Kasumi-1 (cell line): ENCODE results near the gene IKZF5.

ENCODE experiments used
- DNase-seq, 2 experiments: peaks; one replicate each; lab custom pipeline; 2025; lab: John Stamatoyannopoulos, UW

Gene IKZF5, protein sequence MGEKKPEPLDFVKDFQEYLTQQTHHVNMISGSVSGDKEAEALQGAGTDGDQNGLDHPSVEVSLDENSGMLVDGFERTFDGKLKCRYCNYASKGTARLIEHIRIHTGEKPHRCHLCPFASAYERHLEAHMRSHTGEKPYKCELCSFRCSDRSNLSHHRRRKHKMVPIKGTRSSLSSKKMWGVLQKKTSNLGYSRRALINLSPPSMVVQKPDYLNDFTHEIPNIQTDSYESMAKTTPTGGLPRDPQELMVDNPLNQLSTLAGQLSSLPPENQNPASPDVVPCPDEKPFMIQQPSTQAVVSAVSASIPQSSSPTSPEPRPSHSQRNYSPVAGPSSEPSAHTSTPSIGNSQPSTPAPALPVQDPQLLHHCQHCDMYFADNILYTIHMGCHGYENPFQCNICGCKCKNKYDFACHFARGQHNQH

GRCh38 chr10:123008355-123009104 lies at the start of gene IKZF5, which contains the start of gene ACADSB:
TSS of gene IKZF5 (minus strand) at chr10:123008795. CDS start at chr10:122998625, 10,170 bp downstream.
TSS of gene ACADSB (plus strand) at chr10:123009006. CDS start at chr10:123009030, 24 bp downstream.
- DNase-seq = peak; percentile 98

DNA sequence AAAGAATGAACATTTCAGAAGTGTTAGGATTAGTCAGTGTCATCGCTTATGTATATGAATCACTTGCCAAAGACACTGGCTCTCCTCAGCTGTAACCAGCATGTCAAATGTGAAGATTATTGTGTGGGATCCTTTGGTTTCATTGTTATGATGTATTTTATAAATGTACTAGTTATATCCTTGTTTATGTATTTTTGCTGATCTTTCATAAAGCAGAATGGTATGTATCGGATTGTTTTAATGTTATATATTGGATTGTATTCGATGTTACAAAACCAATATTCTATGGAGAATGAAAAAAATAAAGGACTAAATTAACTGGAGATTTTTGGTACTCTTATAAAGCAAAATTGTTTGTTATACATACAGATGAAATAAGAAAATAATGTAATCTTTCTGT lies 49.4 kb upstream of the IKZF5 start:
- DNase-seq = no peak

DNA sequence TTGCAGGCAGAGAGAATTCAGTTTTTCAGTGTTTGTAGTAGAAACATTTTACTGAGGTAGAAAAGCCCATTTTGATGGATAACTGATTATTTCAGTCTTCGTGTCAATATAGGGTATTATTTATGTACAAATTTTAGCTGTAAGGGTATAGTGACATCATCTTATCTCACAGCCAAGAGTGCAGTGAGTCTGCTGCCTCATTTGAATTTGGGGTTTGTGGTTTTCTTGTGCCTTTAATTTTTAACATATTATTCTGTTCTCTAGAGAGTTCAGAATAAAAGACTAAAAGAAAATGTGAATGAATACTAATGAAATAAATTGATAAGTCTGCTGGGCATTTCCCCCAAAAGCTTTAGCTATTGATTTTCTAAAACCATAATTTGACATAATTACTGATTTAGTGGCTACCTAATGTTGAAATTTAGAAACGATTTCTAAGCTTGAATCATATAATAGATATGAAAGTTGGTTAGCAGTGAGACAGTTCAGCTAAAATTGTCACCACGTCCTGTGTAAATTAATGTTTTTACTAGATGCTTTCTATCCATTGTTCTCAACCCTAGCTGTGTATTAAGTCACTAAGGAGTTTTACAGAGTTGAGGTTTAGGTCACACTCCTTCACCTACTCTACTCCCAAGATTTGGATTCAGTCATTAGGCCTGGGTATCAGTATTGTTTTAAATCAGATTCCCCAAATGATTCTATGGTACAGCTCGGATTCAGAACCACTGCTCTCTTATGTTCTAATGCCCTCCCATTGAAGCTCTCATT lies 37.6 kb upstream of the IKZF5 start:
- no peak for DNase-seq

GRCh38 chr10:123044391-123044790 lies 35.8 kb upstream of the IKZF5 start:
- peak; percentile 39 to 69 for DNase-seq

- DNase-seq = peak; percentile 96 to 97
Observed at GRCh38 chr10:123043409-123043925, 34.9 kb upstream of the IKZF5 start.

GRCh38 chr10:123042708-123043408 lies 34.3 kb upstream of the IKZF5 start:
- peak in 1 of 2 experiments; percentile 5 for DNase-seq

GRCh38 chr10:123039632-123039930 lies 31.0 kb upstream of the IKZF5 start:
- no peak for DNase-seq

DNA sequence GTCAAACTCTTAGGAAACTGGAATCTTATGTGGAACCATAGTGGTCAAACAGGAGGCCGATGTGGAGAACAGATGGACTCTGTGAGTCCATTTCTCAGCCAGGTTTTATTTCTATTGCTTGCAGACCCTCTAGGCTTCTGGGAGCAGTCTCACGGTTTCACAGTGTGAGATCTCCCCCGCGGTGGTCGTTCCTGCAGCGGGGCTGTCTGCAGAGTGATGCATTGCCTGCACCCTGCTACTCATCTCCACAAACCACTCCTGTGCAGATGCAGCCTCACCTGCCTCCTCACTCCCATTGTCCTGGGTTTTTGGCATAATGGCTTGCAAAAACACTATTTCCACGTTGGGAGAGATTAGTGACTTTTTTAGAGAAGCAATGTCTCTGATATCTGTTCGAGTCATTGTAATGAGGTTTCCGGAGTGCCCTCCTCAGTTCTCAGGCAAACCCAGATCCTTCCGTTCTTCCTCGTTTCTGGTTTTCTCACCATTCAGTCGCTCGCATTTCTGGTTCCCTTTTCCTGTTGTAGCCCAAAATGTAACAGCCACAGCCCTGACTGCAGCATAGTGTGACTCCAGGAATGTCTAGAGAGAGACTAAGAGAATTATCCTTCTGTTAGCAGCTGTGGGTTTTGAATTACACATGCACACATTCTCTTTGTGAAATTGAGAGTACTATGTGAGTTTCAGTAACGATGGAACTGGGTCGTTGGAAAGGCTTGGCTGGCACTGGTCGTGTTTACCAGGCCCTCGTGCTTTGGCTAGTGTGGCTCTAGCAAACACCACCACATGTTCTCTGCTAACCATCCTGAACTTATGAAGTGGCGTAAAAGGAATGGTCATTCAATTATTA lies 30.4 kb upstream of the IKZF5 start:
- DNase-seq = peak; percentile 98 to 99

DNA sequence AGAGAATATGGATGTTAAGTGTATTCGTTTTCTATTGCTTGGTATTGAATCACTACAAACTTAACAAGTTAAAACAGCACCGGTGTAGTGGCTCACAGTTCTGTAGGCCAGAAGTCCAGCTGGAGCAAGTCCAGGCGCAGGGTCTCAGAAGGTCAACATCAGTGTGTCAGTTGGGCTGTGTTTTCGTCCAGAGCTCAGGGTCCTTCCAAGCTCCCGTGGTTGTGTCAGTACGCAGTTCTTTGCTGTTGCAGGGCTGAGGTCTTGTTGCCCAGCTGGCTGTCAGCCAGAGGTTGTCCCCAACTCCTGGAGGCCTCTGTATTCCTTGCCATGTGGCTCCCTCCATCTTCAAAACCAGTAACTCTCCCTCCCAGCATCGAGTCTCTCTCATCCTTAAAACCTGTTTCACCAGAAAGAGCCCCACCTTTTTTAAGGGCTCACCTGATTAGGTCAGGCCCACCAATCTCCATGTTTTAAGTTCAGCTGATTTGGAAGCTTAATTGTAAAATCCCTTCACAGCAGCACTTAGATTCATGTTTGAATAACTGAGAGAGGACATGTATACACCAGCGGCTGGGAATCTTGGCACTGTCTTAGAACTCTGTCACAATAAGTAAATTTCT lies 27.0 kb upstream of the IKZF5 start:
- no peak for DNase-seq

DNA sequence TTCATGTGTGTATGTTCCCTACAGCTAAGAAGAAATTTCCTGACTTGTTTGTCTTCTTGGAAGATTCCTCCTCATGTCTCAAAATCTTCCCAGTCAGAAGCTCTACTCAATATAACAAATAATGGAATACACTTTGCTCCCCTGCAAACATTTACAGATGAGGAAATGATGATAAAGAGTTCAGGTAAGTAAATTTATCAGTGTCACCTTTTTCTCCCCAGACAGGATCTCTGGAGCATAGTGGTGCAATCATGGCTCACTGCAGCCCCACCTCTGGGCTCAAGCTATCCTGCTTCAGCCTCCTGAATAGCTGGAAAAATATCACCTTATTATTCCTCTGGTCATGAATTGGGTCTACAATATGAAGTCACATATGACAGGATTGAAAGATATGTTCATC lies 25.7 kb upstream of the IKZF5 start:
- no peak for DNase-seq

GRCh38 chr10:123031124-123031523 lies 22.5 kb upstream of the IKZF5 start:
- DNase-seq = no peak

- DNase-seq = no peak
Observed at GRCh38 chr10:123027861-123028260, 19.3 kb upstream of the IKZF5 start.

GRCh38 chr10:123026302-123026701 lies 17.7 kb upstream of the IKZF5 start:
- DNase-seq = no peak

DNA sequence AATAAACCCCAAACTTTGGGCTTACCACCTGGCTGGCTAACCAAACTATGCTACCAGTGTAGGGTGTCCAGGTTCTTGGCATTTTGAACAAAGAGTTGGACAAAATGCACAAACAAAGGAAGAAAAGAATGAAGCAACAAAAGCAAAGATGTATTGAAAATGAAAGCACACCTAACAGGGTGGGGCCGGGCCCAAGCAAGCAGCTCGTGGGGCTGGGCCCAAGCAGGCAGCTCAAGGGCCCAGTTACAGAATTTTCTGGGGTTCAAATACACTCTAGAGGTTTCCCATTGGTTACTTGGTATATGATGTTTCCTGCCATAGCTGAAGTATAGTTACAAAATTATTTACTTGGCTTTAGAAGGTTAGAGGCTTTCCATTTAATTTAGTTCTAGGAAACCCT lies 15.9 kb upstream of the IKZF5 start:
- no peak for DNase-seq

GRCh38 chr10:123021517-123021916 lies 12.9 kb upstream of the IKZF5 start:
- DNase-seq = peak; percentile 81 to 84

DNA sequence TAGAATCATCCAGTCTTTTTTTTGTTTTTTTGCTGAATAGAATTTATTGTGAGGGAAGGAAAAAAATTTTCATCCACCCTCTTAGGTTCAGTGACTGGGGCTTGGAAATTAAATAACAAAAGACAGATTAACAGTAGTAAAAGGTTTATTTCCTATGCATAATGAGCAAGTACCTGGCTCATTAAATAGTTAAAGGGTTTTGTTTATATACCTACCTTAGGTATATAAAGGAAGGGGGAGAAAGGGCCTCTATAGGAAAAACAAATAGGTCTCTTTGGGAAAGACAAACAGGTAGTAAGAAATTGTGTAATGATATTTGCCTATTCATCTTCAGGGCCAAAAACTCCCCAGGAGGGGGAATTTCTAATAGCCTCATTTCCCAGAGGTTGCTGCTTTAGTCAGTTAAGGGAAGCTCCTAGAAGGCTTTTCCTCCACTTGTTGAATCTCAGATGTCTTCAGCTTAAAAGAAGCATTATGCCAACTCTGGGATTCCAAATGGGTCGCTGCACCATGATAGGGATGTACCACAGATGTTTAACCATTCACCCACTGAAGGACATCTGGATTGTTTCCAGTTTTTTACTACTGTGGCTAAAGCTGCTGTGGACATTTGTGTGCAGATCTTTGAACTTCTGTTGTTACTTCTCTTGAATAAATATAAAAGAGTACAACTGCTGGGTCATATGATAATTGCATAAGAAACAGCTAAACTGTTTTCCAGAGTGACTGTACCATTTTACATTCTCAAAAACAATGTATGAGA lies 11.5 kb upstream of the IKZF5 start:
- DNase-seq = no peak

- no peak for DNase-seq
Observed at GRCh38 chr10:123019264-123019663, 10.7 kb upstream of the IKZF5 start.

DNA sequence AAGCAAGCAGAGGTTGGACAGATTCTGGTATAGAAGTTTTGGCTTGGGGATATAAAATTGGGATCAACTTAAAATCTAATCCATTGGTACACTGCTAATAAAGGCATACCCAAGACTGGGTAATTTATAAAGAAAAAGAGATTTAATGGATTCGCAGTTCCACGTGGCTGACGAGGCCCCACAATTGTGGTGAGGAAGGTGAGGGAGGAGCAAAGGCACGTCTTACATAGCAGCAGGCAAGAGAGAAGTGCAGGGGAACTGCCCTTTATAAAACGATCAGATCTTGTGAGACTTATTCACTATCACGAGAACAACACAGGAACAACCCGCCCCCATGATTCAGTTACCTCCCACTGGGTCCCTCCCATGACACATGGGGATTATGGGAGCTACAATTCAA lies 9.9 kb upstream of the IKZF5 start:
- no peak for DNase-seq

DNA sequence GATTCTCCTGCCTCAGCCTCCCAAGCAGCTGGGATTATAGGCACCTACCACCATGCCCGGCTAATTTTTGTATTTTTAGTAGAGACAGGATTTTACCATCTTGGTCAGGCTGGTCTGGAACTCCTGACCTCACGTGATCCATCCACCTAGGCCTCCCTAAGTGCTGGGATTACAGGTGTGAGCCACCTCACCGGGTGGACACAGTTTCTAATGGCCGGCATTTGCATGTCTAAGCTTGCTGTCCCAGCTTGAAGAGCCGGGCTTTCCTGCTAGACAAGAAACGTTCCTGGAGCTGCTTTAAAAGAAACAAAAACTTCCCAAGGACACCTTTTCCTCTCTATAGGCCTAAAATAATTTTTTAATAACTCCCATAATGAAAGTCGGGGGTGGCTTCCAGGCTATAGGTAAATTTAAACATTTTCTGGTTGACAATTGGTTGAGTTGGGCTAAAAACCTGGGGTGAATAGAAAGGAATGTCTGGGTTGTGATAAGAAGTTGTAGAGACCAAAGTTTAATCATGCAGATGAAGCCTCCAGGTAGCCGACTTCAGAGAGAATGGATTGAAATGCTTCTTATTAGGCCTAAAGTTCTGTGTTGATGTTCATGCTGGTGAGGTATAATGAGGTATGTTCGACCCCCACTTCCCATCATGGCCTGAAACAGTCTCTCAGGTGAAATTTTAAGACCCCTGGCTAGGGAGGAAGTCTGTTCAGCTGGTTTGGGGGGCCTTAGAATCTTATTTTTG lies 9.0 kb upstream of the IKZF5 start:
- no peak for DNase-seq
